ENCODE measurements around the gene CHIC1. TPM values are rescaled to one million over a fixed set of nuclear protein-coding genes. Genes with fewer than 3 reads are reported as not detected.
"Not testable (repeated sequence)": the region's sequence is repeated elsewhere in the genome, so short reads cannot be mapped to it uniquely, and the experiment has no call there.

CHIC1 gene
- total and polyA plus RNA-seq, 8 donors, result 1.7 to 20.5 (median 3.0) TPM

GRCh38 chrX:73683236-73683859 lies 120.4 kb downstream of the CHIC1 start:
- no peaks in the 10 kb centered on the region for H3K9me3 ChIP-seq
- no peaks in the 10 kb centered on the region for H3K27me3 ChIP-seq
- WGBS, 5 donors, result 65 to 97% (median 90%) methylated on average over 3 of the region's 3 CpGs
- no peak for TF ChIP-seq CTCF (IDR thresholded peaks at IDR 0.05)
- TF ChIP-seq POLR2A (IDR thresholded peaks at IDR 0.05), result no peak
- TF ChIP-seq EP300 (IDR thresholded peaks at IDR 0.05), result no peak
- no peak for TF ChIP-seq POLR2AphosphoS5 (IDR thresholded peaks at IDR 0.05)
- intact Hi-C loops (cut with DNase I; ENCODE audit: low total_unique reads), result no loop called here
- peaks cover 0 to 7% (median 0%) of the 10 kb centered on the region in 4 donors for H3K36me3 ChIP-seq
- H3K4me3 ChIP-seq, result no peak overlapping the region
- H3K27ac ChIP-seq, result no peak overlapping the region
- no peaks in the 10 kb centered on the region for H3K4me1 ChIP-seq
- DNase-seq, result no peak

GRCh38 chrX:73707014-73707413 lies 144.0 kb downstream of the CHIC1 start:
- H3K27me3 ChIP-seq; H3K27ac ChIP-seq; H3K4me1 ChIP-seq; intact Hi-C loops (cut with DNase I; ENCODE audit: low total_unique reads); H3K4me3 ChIP-seq; H3K36me3 ChIP-seq; DNase-seq: not testable (repeated sequence)
- 85 to 100% (median 91%) methylated on average over 1 of the region's 1 CpG for WGBS, 5 donors
- H3K9me3 ChIP-seq, result peaks cover 0 to 51% (median 49%) of the 10 kb centered on the region in 4 donors

- TF ChIP-seq POLR2AphosphoS5 (IDR thresholded peaks at IDR 0.05), result no peak
- no peak for TF ChIP-seq POLR2A (IDR thresholded peaks at IDR 0.05)
- TF ChIP-seq CTCF (IDR thresholded peaks at IDR 0.05), result no peak
- no peak for TF ChIP-seq EP300 (IDR thresholded peaks at IDR 0.05)
- intact Hi-C loops (cut with DNase I; ENCODE audit: low total_unique reads), result no loop called here
- 39 to 76% (median 47%) methylated on average over 2 of the region's 2 CpGs for WGBS, 5 donors
- Histone ChIP-seq H3K9me3 (peaks cover 0 to 14% (median 2%) of the 10 kb centered on the region in 4 donors), H3K4me1 (no peaks in the 10 kb centered on the region), H3K27me3 (peaks cover 0 to 4% (median 0%) of the 10 kb centered on the region in 3 donors), H3K36me3 (no peaks in the 10 kb centered on the region), H3K4me3 (no peak overlapping the region), H3K27ac (no peak overlapping the region)
- DNase-seq, result no peak
Measured at GRCh38 chrX:73728602-73729001, 165.6 kb downstream of the CHIC1 start.

Other genes starting within 250 kb of the CHIC1 start
- gene CDX4, start 116.1 kb upstream of the CHIC1 start, total RNA-seq, result not detected
- not detected for gene CDX4, start 116.1 kb upstream of the CHIC1 start, polyA plus RNA-seq